HepG2 (cell line): ENCODE data around the gene GCNT3. TPM values are rescaled to one million over a fixed set of nuclear protein-coding genes. Genes with fewer than 3 reads are reported as not detected.
A peak's percentile ranks its signal among the peaks of the same experiment; 100 is the strongest.

Experiments
- DNMT3B ChIP-seq: conservative IDR thresholded peaks from 2 replicates; pipeline ENCODE4 v1.6.1; 2016; ENCODE audit warnings: missing biosample characterization, control low read depth
- ELF3 ChIP-seq: IDR thresholded peaks from 2 replicates; pipeline ENCODE4 v1.6.1; 2016; ENCODE audit warnings: missing genetic modification reagents, missing compliant biosample characterization
- HOXD1 ChIP-seq: sonication (generic); formaldehyde crosslinking; IDR thresholded peaks from 2 replicates; pipeline ENCODE4 v1.5.0; 2020; ENCODE audit warnings: missing genetic modification reagents
- KLF13 ChIP-seq: sonication (generic); formaldehyde crosslinking; IDR thresholded peaks from 2 replicates; pipeline ENCODE4 v1.4.0; 2020; ENCODE audit warnings: mild to moderate bottlenecking, missing genetic modification reagents
- NFIB ChIP-seq: sonication (generic); formaldehyde crosslinking; IDR thresholded peaks from 2 replicates; pipeline ENCODE4 v1.9.0; 2021; ENCODE audit warnings: missing genetic modification reagents, mild to moderate bottlenecking, borderline replicate concordance
- REXO4 ChIP-seq: sonication (generic); formaldehyde crosslinking; IDR thresholded peaks from 2 replicates; pipeline ENCODE4 v1.8.0; 2022; ENCODE audit warnings: missing genetic modification reagents, mild to moderate bottlenecking, borderline replicate concordance
- SRSF9 ChIP-seq: fragments of 200-400 bp; formaldehyde crosslinking; IDR thresholded peaks from 2 replicates; pipeline ENCODE4 v1.6.1; 2018; ENCODE audit warnings: borderline replicate concordance, mild to moderate bottlenecking, low read depth, low read length; ENCODE audit not compliant: insufficient read depth, poor library complexity, severe bottlenecking
- TBX3 ChIP-seq: fragments of 450-650 bp; IDR thresholded peaks from 2 replicates; pipeline ENCODE4 v1.6.1; 2017; ENCODE audit warnings: antibody characterized with exemption, mild to moderate bottlenecking, inconsistent platforms, borderline replicate concordance
- ZNF431 ChIP-seq: sonication (generic); formaldehyde crosslinking; IDR thresholded peaks from 2 replicates; pipeline ENCODE4 v1.9.0; 2022; ENCODE audit warnings: missing genetic modification reagents, low read depth, mild to moderate bottlenecking, borderline replicate concordance
- ZNF468 ChIP-seq: sonication (generic); formaldehyde crosslinking; IDR thresholded peaks from 2 replicates; pipeline ENCODE4 v1.8.0; 2022; ENCODE audit warnings: mild to moderate bottlenecking, moderate library complexity, missing genetic modification reagents
- ZNF484 ChIP-seq: sonication (generic); formaldehyde crosslinking; IDR thresholded peaks from 2 replicates; pipeline ENCODE4 v1.5.1; 2020; ENCODE audit warnings: mild to moderate bottlenecking, low read depth, missing genetic modification reagents, borderline replicate concordance
- ZNF644 ChIP-seq: IDR thresholded peaks from 2 replicates; pipeline ENCODE4 v1.6.1; 2016; ENCODE audit warnings: low read depth
- ZNF746 ChIP-seq: sonication (generic); formaldehyde crosslinking; IDR thresholded peaks from 2 replicates; pipeline ENCODE4 v1.8.0; 2022; ENCODE audit warnings: mild to moderate bottlenecking, missing genetic modification reagents
- ZNF777 ChIP-seq: sonication (generic); formaldehyde crosslinking; IDR thresholded peaks from 2 replicates; pipeline ENCODE4 v1.4.0; 2020; ENCODE audit warnings: missing genetic modification reagents
- ZNF83 ChIP-seq: sonication (generic); formaldehyde crosslinking; IDR thresholded peaks from 2 replicates; pipeline ENCODE4 v1.4.0; 2020; ENCODE audit warnings: missing genetic modification reagents, mild to moderate bottlenecking, borderline replicate concordance
- polyA plus RNA-seq, 8 experiments: library from polyadenylated mRNA; depleted of rRNA in 3 of 8; stranded (reverse) in 7 of 8; unstranded in 1 of 8; fragments of >200 nt; fragmentation: Illumina TruSeq in 4 of 8; extraction: Trizol in 4 of 8; gene quantifications; 2 replicates each; pipeline versions ENCODE4 v1.2.1 to v1.2.3, GENCODE V29; 2011 to 2016; ENCODE audit warnings: low read depth in 4 of 8, missing spikeins in 1 of 8, mixed read lengths in 1 of 8; ENCODE audit not compliant: insufficient read depth in 1 of 8
- total RNA-seq, 5 experiments: library from RNA; depleted of rRNA; stranded (reverse); fragments of >200 nt; fragmentation: Illumina TruSeq; extraction: Trizol; gene quantifications; 2 replicates each; pipeline ENCODE4 v1.2.3, GENCODE V29; 2016; ENCODE audit warnings: low read depth in 1 of 5
- TF ChIP-seq, protein P1 (sequence below): sonication (generic); formaldehyde crosslinking; IDR thresholded peaks from 2 replicates; pipeline ENCODE4 v1.9.0; 2021; ENCODE audit warnings: missing genetic modification reagents, mild to moderate bottlenecking, borderline replicate concordance
- TF ChIP-seq, protein P2 (sequence below): sonication (generic); formaldehyde crosslinking; IDR thresholded peaks from 2 replicates; pipeline ENCODE4 v1.4.0; 2020; ENCODE audit warnings: mild to moderate bottlenecking, low read depth, missing genetic modification reagents
- TF ChIP-seq, protein P3 (sequence below): sonication (generic); formaldehyde crosslinking; IDR thresholded peaks from 2 replicates; pipeline ENCODE4 v1.4.0; 2020; ENCODE audit warnings: missing genetic modification reagents
- TF ChIP-seq, protein P4 (sequence below): sonication (generic); formaldehyde crosslinking; conservative IDR thresholded peaks from 2 replicates; pipeline ENCODE4 v1.4.0; 2020; ENCODE audit warnings: missing genetic modification reagents
- TF ChIP-seq, protein P5 (sequence below): sonication (generic); formaldehyde crosslinking; IDR thresholded peaks from 2 replicates; pipeline ENCODE4 v1.4.0; 2020; ENCODE audit warnings: low read depth, mild to moderate bottlenecking, missing genetic modification reagents

The GCNT3 gene
- total and polyA plus RNA-seq, 2 of the 13 experiments (the other 11 are each of a cell fraction or from before 2014, with no cell fraction given) = 6.8 to 9.8 TPM

DNA sequence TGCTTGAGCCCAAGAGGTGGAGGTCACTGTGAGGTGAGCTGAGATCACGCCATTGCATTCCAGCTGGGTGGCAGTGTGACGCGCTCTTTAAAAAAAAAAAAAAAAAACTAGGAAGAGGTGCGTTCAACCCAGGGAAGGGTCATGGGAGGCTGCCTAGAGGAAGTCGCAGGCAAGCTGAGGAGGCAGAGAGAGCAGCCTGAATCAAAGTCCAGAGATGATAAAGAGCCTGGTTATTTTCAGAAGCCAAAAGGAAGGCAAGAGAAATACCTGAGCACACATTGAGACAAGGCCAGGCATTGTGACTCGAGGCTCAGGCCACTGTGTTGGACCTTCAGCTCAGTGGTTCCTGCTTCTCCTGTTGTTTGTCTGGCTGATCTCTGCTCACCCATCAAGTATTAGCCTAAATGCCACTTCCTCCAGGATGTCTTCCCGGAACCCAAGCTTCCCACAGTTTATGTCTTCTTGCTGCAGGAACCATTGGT lies 16.1 kb upstream of the GCNT3 start (continued):
- TF ChIP-seq ZNF431 (CRISPR knock-in tag) (no peak), SRSF9 (no peak), ZNF746 (CRISPR knock-in tag) (no peak), ZNF484 (CRISPR knock-in tag) (no peak), HOXD1 (CRISPR knock-in tag) (no peak), ZNF777 (no peak), ZNF644 (no peak), TBX3 (no peak), KLF13 (CRISPR knock-in tag) (no peak), ELF3 (0 out of 2 replicates have a peak, but pooled peaks have one; percentile 30), ZNF468 (no peak), REXO4 (CRISPR knock-in tag) (no peak), NFIB (CRISPR knock-in tag) (no peak), ZNF83 (no peak), DNMT3B (CRISPR knock-in tag) (no peak)
- TF ChIP-seq, protein P1, sequence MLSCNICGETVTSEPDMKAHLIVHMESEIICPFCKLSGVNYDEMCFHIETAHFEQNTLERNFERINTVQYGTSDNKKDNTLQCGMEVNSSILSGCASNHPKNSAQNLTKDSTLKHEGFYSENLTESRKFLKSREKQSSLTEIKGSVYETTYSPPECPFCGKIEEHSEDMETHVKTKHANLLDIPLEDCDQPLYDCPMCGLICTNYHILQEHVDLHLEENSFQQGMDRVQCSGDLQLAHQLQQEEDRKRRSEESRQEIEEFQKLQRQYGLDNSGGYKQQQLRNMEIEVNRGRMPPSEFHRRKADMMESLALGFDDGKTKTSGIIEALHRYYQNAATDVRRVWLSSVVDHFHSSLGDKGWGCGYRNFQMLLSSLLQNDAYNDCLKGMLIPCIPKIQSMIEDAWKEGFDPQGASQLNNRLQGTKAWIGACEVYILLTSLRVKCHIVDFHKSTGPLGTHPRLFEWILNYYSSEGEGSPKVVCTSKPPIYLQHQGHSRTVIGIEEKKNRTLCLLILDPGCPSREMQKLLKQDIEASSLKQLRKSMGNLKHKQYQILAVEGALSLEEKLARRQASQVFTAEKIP (CRISPR knock-in tag) = no peak
- TF ChIP-seq, protein P2, sequence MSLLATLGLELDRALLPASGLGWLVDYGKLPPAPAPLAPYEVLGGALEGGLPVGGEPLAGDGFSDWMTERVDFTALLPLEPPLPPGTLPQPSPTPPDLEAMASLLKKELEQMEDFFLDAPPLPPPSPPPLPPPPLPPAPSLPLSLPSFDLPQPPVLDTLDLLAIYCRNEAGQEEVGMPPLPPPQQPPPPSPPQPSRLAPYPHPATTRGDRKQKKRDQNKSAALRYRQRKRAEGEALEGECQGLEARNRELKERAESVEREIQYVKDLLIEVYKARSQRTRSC (CRISPR knock-in tag) = no peak
- TF ChIP-seq, protein P3, sequence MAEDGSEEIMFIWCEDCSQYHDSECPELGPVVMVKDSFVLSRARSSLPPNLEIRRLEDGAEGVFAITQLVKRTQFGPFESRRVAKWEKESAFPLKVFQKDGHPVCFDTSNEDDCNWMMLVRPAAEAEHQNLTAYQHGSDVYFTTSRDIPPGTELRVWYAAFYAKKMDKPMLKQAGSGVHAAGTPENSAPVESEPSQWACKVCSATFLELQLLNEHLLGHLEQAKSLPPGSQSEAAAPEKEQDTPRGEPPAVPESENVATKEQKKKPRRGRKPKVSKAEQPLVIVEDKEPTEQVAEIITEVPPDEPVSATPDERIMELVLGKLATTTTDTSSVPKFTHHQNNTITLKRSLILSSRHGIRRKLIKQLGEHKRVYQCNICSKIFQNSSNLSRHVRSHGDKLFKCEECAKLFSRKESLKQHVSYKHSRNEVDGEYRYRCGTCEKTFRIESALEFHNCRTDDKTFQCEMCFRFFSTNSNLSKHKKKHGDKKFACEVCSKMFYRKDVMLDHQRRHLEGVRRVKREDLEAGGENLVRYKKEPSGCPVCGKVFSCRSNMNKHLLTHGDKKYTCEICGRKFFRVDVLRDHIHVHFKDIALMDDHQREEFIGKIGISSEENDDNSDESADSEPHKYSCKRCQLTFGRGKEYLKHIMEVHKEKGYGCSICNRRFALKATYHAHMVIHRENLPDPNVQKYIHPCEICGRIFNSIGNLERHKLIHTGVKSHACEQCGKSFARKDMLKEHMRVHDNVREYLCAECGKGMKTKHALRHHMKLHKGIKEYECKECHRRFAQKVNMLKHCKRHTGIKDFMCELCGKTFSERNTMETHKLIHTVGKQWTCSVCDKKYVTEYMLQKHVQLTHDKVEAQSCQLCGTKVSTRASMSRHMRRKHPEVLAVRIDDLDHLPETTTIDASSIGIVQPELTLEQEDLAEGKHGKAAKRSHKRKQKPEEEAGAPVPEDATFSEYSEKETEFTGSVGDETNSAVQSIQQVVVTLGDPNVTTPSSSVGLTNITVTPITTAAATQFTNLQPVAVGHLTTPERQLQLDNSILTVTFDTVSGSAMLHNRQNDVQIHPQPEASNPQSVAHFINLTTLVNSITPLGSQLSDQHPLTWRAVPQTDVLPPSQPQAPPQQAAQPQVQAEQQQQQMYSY (CRISPR knock-in tag) = no peak
- TF ChIP-seq, protein P4, sequence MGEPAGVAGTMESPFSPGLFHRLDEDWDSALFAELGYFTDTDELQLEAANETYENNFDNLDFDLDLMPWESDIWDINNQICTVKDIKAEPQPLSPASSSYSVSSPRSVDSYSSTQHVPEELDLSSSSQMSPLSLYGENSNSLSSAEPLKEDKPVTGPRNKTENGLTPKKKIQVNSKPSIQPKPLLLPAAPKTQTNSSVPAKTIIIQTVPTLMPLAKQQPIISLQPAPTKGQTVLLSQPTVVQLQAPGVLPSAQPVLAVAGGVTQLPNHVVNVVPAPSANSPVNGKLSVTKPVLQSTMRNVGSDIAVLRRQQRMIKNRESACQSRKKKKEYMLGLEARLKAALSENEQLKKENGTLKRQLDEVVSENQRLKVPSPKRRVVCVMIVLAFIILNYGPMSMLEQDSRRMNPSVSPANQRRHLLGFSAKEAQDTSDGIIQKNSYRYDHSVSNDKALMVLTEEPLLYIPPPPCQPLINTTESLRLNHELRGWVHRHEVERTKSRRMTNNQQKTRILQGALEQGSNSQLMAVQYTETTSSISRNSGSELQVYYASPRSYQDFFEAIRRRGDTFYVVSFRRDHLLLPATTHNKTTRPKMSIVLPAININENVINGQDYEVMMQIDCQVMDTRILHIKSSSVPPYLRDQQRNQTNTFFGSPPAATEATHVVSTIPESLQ (CRISPR knock-in tag) = no peak
- TF ChIP-seq, protein P5, sequence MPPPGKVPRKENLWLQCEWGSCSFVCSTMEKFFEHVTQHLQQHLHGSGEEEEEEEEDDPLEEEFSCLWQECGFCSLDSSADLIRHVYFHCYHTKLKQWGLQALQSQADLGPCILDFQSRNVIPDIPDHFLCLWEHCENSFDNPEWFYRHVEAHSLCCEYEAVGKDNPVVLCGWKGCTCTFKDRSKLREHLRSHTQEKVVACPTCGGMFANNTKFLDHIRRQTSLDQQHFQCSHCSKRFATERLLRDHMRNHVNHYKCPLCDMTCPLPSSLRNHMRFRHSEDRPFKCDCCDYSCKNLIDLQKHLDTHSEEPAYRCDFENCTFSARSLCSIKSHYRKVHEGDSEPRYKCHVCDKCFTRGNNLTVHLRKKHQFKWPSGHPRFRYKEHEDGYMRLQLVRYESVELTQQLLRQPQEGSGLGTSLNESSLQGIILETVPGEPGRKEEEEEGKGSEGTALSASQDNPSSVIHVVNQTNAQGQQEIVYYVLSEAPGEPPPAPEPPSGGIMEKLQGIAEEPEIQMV (CRISPR knock-in tag) = no peak
